Esophagus muscularis mucosa (tissue), 4 donors: ENCODE results near the gene NDRG3.

Experiments
- CTCF ChIP-seq, 3 experiments: fragments of 200-600 bp in 2 of 3; fragments of 450-650 bp in 1 of 3; sonication (generic) in 2 of 3; IDR thresholded peaks; one replicate each; pipeline ENCODE4 v1.5.1; 2017 to 2019; ENCODE audit warnings: antibody characterized with exemption in 3 of 3, mild to moderate bottlenecking in 2 of 3, moderate library complexity in 1 of 3
- EP300 ChIP-seq: sonication (generic); formaldehyde crosslinking; IDR thresholded peaks from one replicate; pipeline ENCODE4 v1.6.1; 2017; ENCODE audit warnings: antibody characterized with exemption
- POLR2A ChIP-seq: fragments of 450-650 bp; IDR thresholded peaks from one replicate; pipeline ENCODE4 v1.6.1; 2017; ENCODE audit warnings: antibody characterized with exemption, moderate library complexity, mild to moderate bottlenecking, low read depth

GRCh38 chr20:36613974-36614373 is 131.9 kb downstream of the NDRG3 start:
- TF ChIP-seq CTCF (IDR thresholded peaks at IDR 0.05) (no peak), POLR2A (no peak), EP300 (no peak)
